IPS-NIHi7 (cell line): ENCODE results near the gene ADH4.
"Not testable (repeated sequence)": the region's sequence is repeated elsewhere in the genome, so short reads cannot be mapped to it uniquely, and the experiment has no call there.

Experiments
- DNase-seq: peaks from one replicate; pipeline ENCODE4 v3.0.0; 2012; ENCODE audit warnings: mixed read lengths; ENCODE audit errors: extremely low spot score

ADH4 gene

DNA sequence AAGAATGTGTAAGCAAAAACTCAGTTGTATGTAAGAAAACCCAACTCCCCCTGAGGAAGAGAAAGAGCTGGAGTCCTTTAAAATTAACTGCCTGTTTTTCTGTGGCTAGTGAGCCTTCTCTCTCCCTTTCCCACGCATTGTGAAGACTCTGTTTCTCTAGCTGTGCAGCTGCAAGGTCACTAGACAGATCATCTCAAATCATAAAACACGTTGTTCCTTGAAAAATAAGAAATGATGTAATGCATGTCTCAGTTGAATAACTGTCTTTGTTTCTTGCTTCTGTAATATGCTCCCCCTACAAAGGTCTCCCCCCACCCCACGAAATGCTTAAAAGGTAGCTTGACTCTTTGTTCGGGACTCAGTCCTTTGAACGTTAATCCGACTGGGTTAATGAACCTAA lies 63.2 kb downstream of the ADH4 start:
- not testable (repeated sequence) for DNase-seq

GRCh38 chr4:99079625-99080295 lies 64.3 kb downstream of the ADH4 start:
- DNase-seq: no peak

- no peak for DNase-seq
Observed at GRCh38 chr4:99078931-99079624, 65.0 kb downstream of the ADH4 start.

DNA sequence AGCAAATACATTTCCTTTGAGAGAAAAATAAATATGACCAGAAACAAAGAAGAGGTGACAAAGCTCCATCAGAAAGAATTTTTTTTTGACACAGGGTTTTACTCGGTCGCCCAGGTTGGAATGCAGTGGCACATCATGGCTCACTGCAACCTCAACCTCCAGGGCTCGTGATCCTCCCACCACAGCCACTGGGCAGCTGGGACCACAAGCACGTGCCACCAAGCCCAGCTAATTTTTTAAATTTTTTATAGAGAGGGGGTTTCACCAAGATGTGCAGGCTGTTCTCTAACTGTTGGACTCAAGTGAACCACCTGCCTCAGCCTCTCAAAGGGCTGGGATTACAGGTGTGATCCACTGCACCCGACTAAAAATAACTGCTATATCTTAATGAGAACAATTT lies 65.8 kb downstream of the ADH4 start:
- DNase-seq: no peak

- no peak for DNase-seq
Observed at GRCh38 chr4:99077177-99077576, 66.9 kb downstream of the ADH4 start.

GRCh38 chr4:99076292-99076976 lies 67.7 kb downstream of the ADH4 start:
- DNase-seq: no peak

- no peak for DNase-seq
Observed at GRCh38 chr4:99074816-99075215, 69.3 kb downstream of the ADH4 start.
